ENCODE data around the gene STX2. TPM values are rescaled to one million over a fixed set of nuclear protein-coding genes. Genes with fewer than 3 reads are reported as not detected.

Gene STX2
- total RNA-seq, 2 experiments from 2014 or later, result 18.3 to 20.0 TPM

GRCh38 chr12:130871286-130872178 lies 32.5 kb upstream of the STX2 start, which contains the start of gene RAN:
TSS of gene RAN (plus strand) at chr12:130872066. CDS start at chr12:130872594, 528 bp downstream.
- Histone ChIP-seq H3K4me2 (ENCODE audit: low read length) (peak within 1 kb of the TSS; percentile 95), H3K27ac (ENCODE audit: low read depth, low read length, poor library complexity, severe bottlenecking) (peak within 1 kb of the TSS; percentile 96), H3K79me2 (ENCODE audit: insufficient read depth, low read depth, low read length) (peaks cover 52% of the 10 kb centered on the region), H3K36me3 (ENCODE audit: insufficient read depth, low read length) (peaks cover 43% of the 10 kb centered on the region), H3K9me3 (ENCODE audit: low read length) (no peaks in the 10 kb centered on the region), H3K4me1 (ENCODE audit: insufficient read depth, low read length, poor library complexity, severe bottlenecking) (peaks cover 39% of the 10 kb centered on the region), H3K9me2 (ENCODE audit: insufficient read depth, low read length) (no peaks in the 10 kb centered on the region), H4K20me1 (ENCODE audit: insufficient read depth, low read length) (peaks cover 26% of the 10 kb centered on the region), H3K4me3 (ENCODE audit: low read depth, low read length, poor library complexity, severe bottlenecking) (peak within 1 kb of the TSS; percentile 100), H2AFZ (ENCODE audit: low read length) (no peak within 1 kb of the TSS)
- intact Hi-C loops (cut with micrococcal nuclease; ENCODE audit: unreplicated experiment), result loop anchor here (1.0 to 10.0 kb wide), 5 partner anchors 8 to 1193 kb away; partner anchors contain the start of gene STX2
- peak; percentile 97 for DNase-seq (ENCODE audit: low spot score)
- no peak for TF ChIP-seq EZH2phosphoT487 (IDR thresholded peaks at IDR 0.05; ENCODE audit: borderline replicate concordance, low read depth, low read length)
- no peak for TF ChIP-seq CTCF (conservative IDR thresholded peaks at IDR 0.05; ENCODE audit: low read length)
- ChIA-PET POLR2A (interaction anchor here (0.8 to 1.0 kb wide), 3 partner anchors 32 to 261 kb away, joined by 3 to 5 read pairs (median 5); no protein-coding TSS in a partner anchor), CTCF (ENCODE audit: unreplicated experiment) (no interaction called here)
- TSS peak; percentile 83 for BruUV-seq (replicated peaks)

GRCh38 chr12:130870442-130871285 lies 31.6 kb upstream of the STX2 start:
- Histone ChIP-seq H3K9me3 (ENCODE audit: low read length) (no peaks in the 10 kb centered on the region), H2AFZ (ENCODE audit: low read length) (peak overlapping the region; percentile 54; the same call in 1 of the 2 replicates), H3K27ac (ENCODE audit: low read depth, low read length, poor library complexity, severe bottlenecking) (peak overlapping the region; percentile 94), H3K4me2 (ENCODE audit: low read length) (peak overlapping the region; percentile 90), H3K36me3 (ENCODE audit: insufficient read depth, low read length) (peaks cover 34% of the 10 kb centered on the region), H3K4me3 (ENCODE audit: low read depth, low read length, poor library complexity, severe bottlenecking) (peak overlapping the region; percentile 72), H3K9me2 (ENCODE audit: insufficient read depth, low read length) (no peaks in the 10 kb centered on the region), H3K79me2 (ENCODE audit: insufficient read depth, low read depth, low read length) (peaks cover 44% of the 10 kb centered on the region), H3K4me1 (ENCODE audit: insufficient read depth, low read length, poor library complexity, severe bottlenecking) (peaks cover 30% of the 10 kb centered on the region), H4K20me1 (ENCODE audit: insufficient read depth, low read length) (peaks cover 24% of the 10 kb centered on the region)
- intact Hi-C loops (cut with micrococcal nuclease; ENCODE audit: unreplicated experiment), result loop anchor here (1.0 to 10.0 kb wide), 5 partner anchors 9 to 1194 kb away; partner anchors contain the start of gene STX2
- BruUV-seq (replicated peaks), result no TSS peak
- CTCF ChIA-PET (ENCODE audit: unreplicated experiment), result no interaction called here
- POLR2A ChIA-PET, result interaction anchor here (0.7 to 1.0 kb wide), 5 partner anchors 10 to 840 kb away, joined by 3 to 5 read pairs (median 4); partner anchors contain the start of gene SFSWAP
- DNase-seq (ENCODE audit: low spot score), result peak; percentile 95
- TF ChIP-seq EZH2phosphoT487 (IDR thresholded peaks at IDR 0.05; ENCODE audit: borderline replicate concordance, low read depth, low read length), result no peak
- peak; percentile 78 for TF ChIP-seq CTCF (conservative IDR thresholded peaks at IDR 0.05; ENCODE audit: low read length)

Measured in OCI-LY7 (cell line).